ENCODE data around the gene OR51B4.
"Not testable (repeated sequence)": the region's sequence is repeated elsewhere in the genome, so short reads cannot be mapped to it uniquely, and the experiment has no call there.

Gene OR51B4

GRCh38 chr11:5301846-5302245, at the start of gene OR51B4:
OR51B4 (minus strand) TSS chr11:5301946; CDS start chr11:5301946, 0 bp downstream.
- no peak for DNase-seq

- DNase-seq: no peak
Measured at GRCh38 chr11:5351208-5351607, 49.5 kb upstream of the OR51B4 start, which contains the start of gene OR51B6. OR51B6 (plus strand) TSS chr11:5351508; CDS start chr11:5351508, 0 bp downstream.

- no peak for DNase-seq
Measured at GRCh38 chr11:5349550-5349949, 47.8 kb upstream of the OR51B4 start.

GRCh38 chr11:5348551-5349194, 46.9 kb upstream of the OR51B4 start:
- DNase-seq: no peak

- no peak for DNase-seq
Measured at GRCh38 chr11:5345831-5346230, 44.1 kb upstream of the OR51B4 start.

GRCh38 chr11:5343474-5344335, 42.0 kb upstream of the OR51B4 start, which contains the start of gene OR51B5:
OR51B5 (minus strand) TSS chr11:5343524; CDS start chr11:5343524, 0 bp downstream.
- no peak for DNase-seq

GRCh38 chr11:5339771-5340322, 38.1 kb upstream of the OR51B4 start:
- DNase-seq: no peak

GRCh38 chr11:5337253-5337652, 35.5 kb upstream of the OR51B4 start:
- DNase-seq: not testable (repeated sequence)

GRCh38 chr11:5336331-5336730, 34.6 kb upstream of the OR51B4 start:
- DNase-seq: no peak

GRCh38 chr11:5335170-5335569, 33.4 kb upstream of the OR51B4 start:
- no peak for DNase-seq

- no peak for DNase-seq
Measured at GRCh38 chr11:5324197-5324596, 22.5 kb upstream of the OR51B4 start, which contains the start of gene OR51B2. OR51B2 (minus strand) TSS chr11:5324297; CDS start chr11:5324297, 0 bp downstream.

GRCh38 chr11:5317292-5317691, 15.5 kb upstream of the OR51B4 start:
- DNase-seq: no peak

- DNase-seq: not testable (repeated sequence)
Measured at GRCh38 chr11:5313326-5314023, 11.7 kb upstream of the OR51B4 start.

- no peak for DNase-seq
Measured at GRCh38 chr11:5310423-5310822, 8.7 kb upstream of the OR51B4 start.

- no peak for DNase-seq
Measured at GRCh38 chr11:5307256-5308019, 5.7 kb upstream of the OR51B4 start.

- no peak for DNase-seq
Measured at GRCh38 chr11:5304046-5304445, 2.3 kb upstream of the OR51B4 start.

GRCh38 chr11:5303626-5304025, 1.9 kb upstream of the OR51B4 start:
- no peak for DNase-seq

- DNase-seq: no peak
Measured at GRCh38 chr11:5300251-5300650, 1.5 kb downstream of the OR51B4 start.

GRCh38 chr11:5298451-5298850, 3.3 kb downstream of the OR51B4 start:
- no peak for DNase-seq

GRCh38 chr11:5297721-5298323, 3.9 kb downstream of the OR51B4 start:
- DNase-seq: no peak

- not testable (repeated sequence) for DNase-seq
Measured at GRCh38 chr11:5294342-5294995, 7.3 kb downstream of the OR51B4 start.
